ENCODE data around the gene CHRD.

CHRD gene

DNA sequence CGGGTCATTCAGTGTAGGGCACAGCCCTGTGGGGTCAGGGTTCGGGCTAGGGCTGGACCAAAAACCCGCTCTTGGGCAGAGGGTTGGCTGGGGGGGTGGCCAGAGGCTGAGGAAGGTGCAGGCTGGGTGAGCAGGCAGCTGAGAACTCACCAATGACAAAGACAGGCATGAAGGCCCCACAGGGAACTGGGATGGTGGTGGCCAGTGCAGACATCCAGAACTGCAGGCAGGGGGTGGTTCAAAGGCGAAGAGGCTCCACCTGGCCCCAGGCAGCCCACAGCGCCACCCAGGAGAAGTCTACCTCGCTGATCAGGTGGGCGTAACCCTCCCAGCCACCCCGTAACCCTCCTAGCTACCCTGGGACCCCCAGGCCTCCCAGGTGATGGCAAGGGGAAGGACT, 25.1 kb upstream of the CHRD start:
- Histone ChIP-seq H3K27me3 (ENCODE audit: control insufficient read depth in 1 of 2, insufficient read depth in 2 of 2, low read length in 2 of 2) (no peaks in the 10 kb centered on the region), H3K36me3 (ENCODE audit: control insufficient read depth in 2 of 2, insufficient read depth in 2 of 2, low read length in 2 of 2) (peaks cover 9 to 15% of the 10 kb centered on the region in 2 donors), H3K27ac (ENCODE audit: low read length) (no peak overlapping the region), H3K4me3 (ENCODE audit: low read length in 2 of 2) (no peak overlapping the region), H3K9ac (ENCODE audit: low read length in 2 of 2) (no peak overlapping the region), H3K4me1 (ENCODE audit: control insufficient read depth, insufficient read depth, low read length) (peaks cover 6% of the 10 kb centered on the region), H3K9me3 (ENCODE audit: control insufficient read depth in 2 of 2, low read length in 2 of 2) (no peaks in the 10 kb centered on the region)

DNA sequence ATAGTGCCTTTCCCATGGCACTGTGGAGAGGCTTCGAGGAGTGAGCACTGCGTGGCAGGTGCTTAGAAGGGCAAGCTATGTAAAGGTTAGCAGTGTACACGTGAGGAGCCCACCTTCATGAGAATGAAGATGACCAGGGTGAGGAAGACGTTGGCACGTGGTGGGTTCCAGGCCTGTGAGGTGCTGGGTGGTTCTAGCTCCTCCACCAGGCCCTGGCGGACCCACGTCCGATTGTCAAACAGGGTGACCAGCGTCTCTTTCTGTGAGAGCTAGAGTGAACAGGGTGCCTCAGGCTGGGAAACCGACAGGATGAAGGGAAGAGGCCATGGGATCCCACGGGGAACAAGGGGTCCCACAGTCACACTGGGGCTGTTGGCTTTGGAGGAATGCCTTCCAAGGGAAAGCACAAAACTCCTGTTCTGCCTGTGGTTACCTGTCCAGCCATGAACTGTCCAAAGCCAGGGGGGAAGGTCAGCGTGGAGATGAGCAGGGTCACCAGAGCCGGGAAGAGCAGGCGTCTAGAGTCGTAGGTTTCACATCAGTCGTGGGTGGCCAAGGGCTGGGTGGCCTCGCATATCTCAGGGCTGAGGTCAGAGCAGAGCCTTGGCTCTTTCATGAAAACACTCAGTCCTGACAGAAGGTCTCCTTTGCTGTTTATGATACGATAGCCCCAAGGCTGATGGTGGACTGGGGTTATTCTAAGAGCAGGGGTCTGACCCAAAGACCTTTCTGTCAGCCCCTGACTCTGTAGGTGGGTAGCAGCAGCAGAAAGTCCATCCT, 24.4 kb upstream of the CHRD start:
- H3K9ac ChIP-seq (ENCODE audit: low read length in 2 of 2), result no peak overlapping the region
- no peak overlapping the region for H3K4me3 ChIP-seq (ENCODE audit: low read length in 2 of 2)
- H3K27ac ChIP-seq (ENCODE audit: low read length), result no peak overlapping the region
- no peaks in the 10 kb centered on the region for H3K9me3 ChIP-seq (ENCODE audit: control insufficient read depth in 2 of 2, low read length in 2 of 2)
- no peaks in the 10 kb centered on the region for H3K27me3 ChIP-seq (ENCODE audit: control insufficient read depth in 1 of 2, insufficient read depth in 2 of 2, low read length in 2 of 2)
- peaks cover 9 to 15% of the 10 kb centered on the region in 2 donors for H3K36me3 ChIP-seq (ENCODE audit: control insufficient read depth in 2 of 2, insufficient read depth in 2 of 2, low read length in 2 of 2)
- H3K4me1 ChIP-seq (ENCODE audit: control insufficient read depth, insufficient read depth, low read length), result peaks cover 12% of the 10 kb centered on the region

DNA sequence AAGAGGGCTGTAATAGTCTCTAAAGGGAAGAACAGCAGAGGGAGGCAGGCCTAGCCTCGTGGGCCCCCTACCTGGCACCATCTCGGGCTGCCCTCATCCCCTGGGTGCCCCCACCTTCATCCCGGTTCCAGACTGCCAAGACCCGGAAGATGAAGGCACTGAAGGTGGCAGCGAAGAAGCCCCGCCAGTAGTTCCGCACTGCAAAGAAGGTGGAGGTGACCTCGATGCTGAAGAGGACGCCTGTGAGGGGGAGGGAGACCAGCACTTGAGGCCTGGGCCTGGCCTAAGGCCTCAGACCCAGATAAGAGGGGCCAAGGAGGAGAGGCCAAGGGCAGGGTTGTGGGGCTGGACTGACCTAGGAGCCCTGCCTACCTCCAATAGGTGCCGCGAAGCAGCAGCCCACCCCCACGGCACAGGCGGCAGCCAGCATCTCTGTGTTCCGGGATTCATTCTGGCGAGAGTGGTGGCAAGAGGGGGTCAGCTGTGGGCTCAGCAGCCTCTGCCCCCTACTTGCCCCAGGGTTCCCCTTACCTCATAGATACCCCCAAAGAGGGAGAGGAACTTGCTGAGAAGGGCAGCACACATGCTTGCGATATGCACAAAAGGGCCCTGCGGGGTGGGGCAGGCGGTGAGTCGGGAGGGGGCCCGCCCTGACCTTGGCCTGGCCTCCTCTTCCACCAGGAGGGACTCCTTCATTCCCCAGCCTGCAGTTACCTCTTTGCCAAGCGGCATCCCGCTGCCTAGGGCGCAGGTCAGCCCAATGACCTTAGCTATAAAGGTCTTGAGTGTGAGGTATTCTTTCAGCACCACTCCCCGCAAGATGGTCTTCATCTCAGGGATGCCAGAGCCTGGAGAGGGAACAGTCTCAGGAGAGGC, 22.4 kb upstream of the CHRD start:
- peaks cover 15% of the 10 kb centered on the region for H3K4me1 ChIP-seq (ENCODE audit: control insufficient read depth, insufficient read depth, low read length)
- H3K36me3 ChIP-seq (ENCODE audit: control insufficient read depth in 2 of 2, insufficient read depth in 2 of 2, low read length in 2 of 2), result peaks cover 9 to 15% of the 10 kb centered on the region in 2 donors

DNA sequence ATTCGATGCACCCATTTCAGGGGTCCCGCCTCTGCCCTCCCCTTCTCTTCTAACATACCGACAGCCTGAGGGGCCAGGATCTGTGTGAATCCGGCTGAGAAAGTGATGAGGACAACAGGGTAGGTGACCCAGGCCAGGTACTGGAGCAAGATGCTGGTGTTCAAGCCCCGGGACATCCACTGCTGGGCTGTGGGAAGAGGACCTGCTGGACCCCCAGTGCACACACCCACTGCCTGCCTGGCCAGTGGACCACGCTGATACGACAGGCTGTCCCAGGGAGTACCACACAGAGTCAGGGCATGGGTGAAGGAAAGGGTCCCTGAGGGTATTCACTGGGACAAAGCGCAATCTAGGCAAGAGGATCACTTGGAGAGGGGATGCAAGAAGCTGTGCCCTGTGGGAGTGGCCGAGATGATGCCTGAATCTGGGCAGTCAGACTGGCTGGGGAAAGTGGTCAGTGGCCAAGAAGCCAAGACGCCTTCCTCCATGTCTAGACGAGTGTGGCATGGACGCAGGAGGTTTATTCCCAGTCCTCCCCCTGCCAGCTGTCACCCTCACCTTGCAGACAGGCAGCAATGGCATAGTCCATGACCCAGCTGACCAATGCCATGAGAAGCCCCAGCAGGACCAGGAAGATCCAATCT, 21.6 kb upstream of the CHRD start:
- no peaks in the 10 kb centered on the region for H3K9me3 ChIP-seq (ENCODE audit: control insufficient read depth in 2 of 2, low read length in 2 of 2)
- no peak overlapping the region for H3K4me3 ChIP-seq (ENCODE audit: low read length in 2 of 2)
- H3K27ac ChIP-seq (ENCODE audit: low read length), result no peak overlapping the region
- H3K36me3 ChIP-seq (ENCODE audit: control insufficient read depth in 2 of 2, insufficient read depth in 2 of 2, low read length in 2 of 2), result peaks cover 9 to 15% of the 10 kb centered on the region in 2 donors
- no peaks in the 10 kb centered on the region for H3K27me3 ChIP-seq (ENCODE audit: control insufficient read depth in 1 of 2, insufficient read depth in 2 of 2, low read length in 2 of 2)
- H3K4me1 ChIP-seq (ENCODE audit: control insufficient read depth, insufficient read depth, low read length), result peaks cover 22% of the 10 kb centered on the region
- no peak overlapping the region for H3K9ac ChIP-seq (ENCODE audit: low read length in 2 of 2)

More for the DNA sequence above, 22.4 kb upstream of the CHRD start:
- Histone ChIP-seq H3K27me3 (ENCODE audit: control insufficient read depth in 1 of 2, insufficient read depth in 2 of 2, low read length in 2 of 2) (no peaks in the 10 kb centered on the region), H3K9ac (ENCODE audit: low read length in 2 of 2) (no peak overlapping the region), H3K9me3 (ENCODE audit: control insufficient read depth in 2 of 2, low read length in 2 of 2) (no peaks in the 10 kb centered on the region), H3K27ac (ENCODE audit: low read length) (no peak overlapping the region), H3K4me3 (ENCODE audit: low read length in 2 of 2) (no peak overlapping the region)

DNA sequence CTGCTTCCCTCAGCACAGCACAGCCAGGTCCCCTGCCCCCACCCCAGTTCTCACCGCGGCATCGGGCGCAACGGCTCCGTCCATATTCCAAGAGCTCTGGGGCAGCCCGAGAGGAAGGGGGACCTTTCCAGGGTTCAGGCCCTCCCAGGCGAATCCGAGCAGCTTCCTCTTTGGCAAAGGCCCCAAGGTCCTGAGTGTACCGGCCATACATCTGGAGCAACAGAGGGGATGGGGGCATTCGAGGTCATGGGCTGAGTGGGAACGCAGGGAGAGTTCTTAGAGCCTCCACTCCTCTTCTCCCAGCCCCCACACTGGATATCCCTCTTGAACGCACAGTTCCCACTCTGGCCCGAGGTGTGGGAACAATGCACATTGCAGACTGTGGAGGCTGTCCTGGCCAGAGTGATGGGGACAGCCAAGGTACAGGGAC, 20.9 kb upstream of the CHRD start:
- Histone ChIP-seq H3K4me3 (ENCODE audit: low read length in 2 of 2) (no peak overlapping the region), H3K4me1 (ENCODE audit: control insufficient read depth, insufficient read depth, low read length) (peaks cover 29% of the 10 kb centered on the region), H3K27ac (ENCODE audit: low read length) (no peak overlapping the region), H3K9ac (ENCODE audit: low read length in 2 of 2) (peak overlapping the region in 1 of 2 donors; percentile 28), H3K27me3 (ENCODE audit: control insufficient read depth in 1 of 2, insufficient read depth in 2 of 2, low read length in 2 of 2) (no peaks in the 10 kb centered on the region), H3K36me3 (ENCODE audit: control insufficient read depth in 2 of 2, insufficient read depth in 2 of 2, low read length in 2 of 2) (peaks cover 9 to 15% of the 10 kb centered on the region in 2 donors), H3K9me3 (ENCODE audit: control insufficient read depth in 2 of 2, low read length in 2 of 2) (no peaks in the 10 kb centered on the region)

DNA sequence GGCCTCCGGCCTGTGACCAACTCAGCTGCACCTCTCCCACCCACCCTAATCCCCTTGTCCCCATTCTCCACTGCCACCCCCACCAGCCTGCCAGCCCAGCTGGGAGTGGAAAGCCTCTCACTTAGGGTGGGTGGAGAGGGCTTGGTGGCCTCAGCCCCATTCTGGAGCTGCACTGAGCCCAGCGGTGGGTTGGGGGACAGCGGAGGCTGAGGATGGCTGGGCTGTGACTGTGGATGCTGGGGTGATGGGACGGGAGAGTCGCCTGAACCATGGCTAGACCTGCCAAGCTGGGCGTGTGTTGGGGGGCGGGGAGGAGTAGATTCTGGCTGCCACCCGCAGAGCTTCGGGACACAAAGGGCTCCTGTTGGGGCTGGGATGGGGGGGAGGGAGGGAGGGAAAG, 20.2 kb upstream of the CHRD start:
- H3K4me3 ChIP-seq (ENCODE audit: low read length in 2 of 2), result no peak overlapping the region
- H3K9me3 ChIP-seq (ENCODE audit: control insufficient read depth in 2 of 2, low read length in 2 of 2), result no peaks in the 10 kb centered on the region
- H3K9ac ChIP-seq (ENCODE audit: low read length in 2 of 2), result no peak overlapping the region
- no peaks in the 10 kb centered on the region for H3K27me3 ChIP-seq (ENCODE audit: control insufficient read depth in 1 of 2, insufficient read depth in 2 of 2, low read length in 2 of 2)
- peaks cover 32% of the 10 kb centered on the region for H3K4me1 ChIP-seq (ENCODE audit: control insufficient read depth, insufficient read depth, low read length)
- peaks cover 9 to 15% of the 10 kb centered on the region in 2 donors for H3K36me3 ChIP-seq (ENCODE audit: control insufficient read depth in 2 of 2, insufficient read depth in 2 of 2, low read length in 2 of 2)
- no peak overlapping the region for H3K27ac ChIP-seq (ENCODE audit: low read length)

DNA sequence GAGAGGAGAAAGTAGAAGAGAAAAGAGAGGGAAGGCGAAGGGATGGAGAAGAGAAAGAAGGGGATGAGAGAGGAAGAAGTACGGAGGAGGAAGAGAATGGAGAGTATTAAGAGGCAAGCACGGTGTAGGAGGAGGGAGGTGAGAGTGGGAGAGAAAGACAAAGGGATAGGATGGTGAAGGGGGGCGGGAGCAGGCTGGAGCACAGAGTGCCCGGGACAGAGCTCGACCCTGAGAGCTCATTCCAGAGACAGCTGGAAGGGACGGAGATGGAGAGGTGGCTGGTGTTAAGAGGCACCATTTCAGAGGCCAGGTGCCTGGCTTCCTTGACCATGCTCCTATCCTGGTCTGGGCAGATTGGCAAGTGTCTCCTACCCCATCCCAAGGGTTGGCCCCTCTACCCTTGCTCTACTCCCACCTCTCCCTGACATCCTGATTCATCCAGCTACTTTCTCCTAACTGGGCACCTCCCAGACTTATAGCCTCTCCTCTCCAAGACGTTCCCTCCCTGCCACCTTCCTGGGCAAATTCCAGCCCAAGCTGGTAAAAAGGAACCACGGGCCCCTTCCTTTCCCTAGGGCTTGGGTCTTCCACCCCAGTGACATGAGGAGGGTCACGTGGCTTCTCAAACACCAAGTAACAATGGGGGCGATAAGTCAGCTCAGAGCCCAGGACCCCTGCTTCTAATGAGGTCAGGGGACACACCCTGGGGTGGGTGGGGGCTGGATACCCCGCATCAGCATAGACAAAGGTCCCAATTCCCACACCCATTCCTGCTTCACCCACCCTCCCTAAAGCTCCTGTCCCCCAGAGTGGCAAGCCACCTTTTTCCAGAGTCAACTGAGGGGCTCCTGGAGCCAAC, 19.6 kb upstream of the CHRD start:
- Histone ChIP-seq H3K9ac (ENCODE audit: low read length in 2 of 2) (peak overlapping the region; percentile 75 to 90), H3K4me3 (ENCODE audit: low read length in 2 of 2) (peak overlapping the region; percentile 83 to 88), H3K27me3 (ENCODE audit: control insufficient read depth in 1 of 2, insufficient read depth in 2 of 2, low read length in 2 of 2) (no peaks in the 10 kb centered on the region), H3K36me3 (ENCODE audit: control insufficient read depth in 2 of 2, insufficient read depth in 2 of 2, low read length in 2 of 2) (peaks cover 6 to 21% of the 10 kb centered on the region in 2 donors), H3K9me3 (ENCODE audit: control insufficient read depth in 2 of 2, low read length in 2 of 2) (no peaks in the 10 kb centered on the region), H3K4me1 (ENCODE audit: control insufficient read depth, insufficient read depth, low read length) (peaks cover 32% of the 10 kb centered on the region), H3K27ac (ENCODE audit: low read length) (peak overlapping the region; percentile 62)

DNA sequence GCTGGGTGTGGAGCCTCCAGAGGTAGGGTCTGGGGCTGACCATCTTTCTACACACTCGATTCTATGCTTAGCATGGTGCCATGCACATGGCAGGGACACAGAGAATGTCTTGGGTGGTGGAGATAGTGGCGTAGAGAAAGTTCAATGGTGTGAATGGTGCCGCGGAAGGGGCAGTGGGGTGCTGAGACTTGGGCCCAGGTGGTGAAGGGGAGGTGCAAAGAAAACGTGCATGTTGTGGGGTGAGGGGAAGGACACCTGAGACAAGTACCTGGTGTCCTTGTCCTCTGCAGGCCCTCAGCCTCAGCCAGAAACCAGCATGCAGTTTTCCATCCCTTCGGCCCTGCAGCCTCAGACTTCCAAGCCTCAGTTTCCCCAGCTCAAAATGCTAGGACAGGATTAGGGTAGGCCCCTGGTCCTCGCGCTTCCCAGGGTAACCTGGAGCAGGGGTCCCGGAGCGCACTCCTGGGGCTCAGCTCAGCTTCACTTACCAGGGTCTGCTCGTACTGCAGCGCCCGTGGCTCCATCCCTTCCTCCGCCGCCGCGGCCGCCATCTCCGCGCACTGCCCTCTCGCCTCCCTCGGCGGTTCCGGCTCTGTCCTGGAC, 18.8 kb upstream of the CHRD start:
- Histone ChIP-seq H3K9ac (ENCODE audit: low read length in 2 of 2) (peak overlapping the region; percentile 75 to 90), H3K27ac (ENCODE audit: low read length) (peak overlapping the region; percentile 62), H3K4me1 (ENCODE audit: control insufficient read depth, insufficient read depth, low read length) (peaks cover 32% of the 10 kb centered on the region), H3K4me3 (ENCODE audit: low read length in 2 of 2) (peak overlapping the region; percentile 83 to 88), H3K9me3 (ENCODE audit: control insufficient read depth in 2 of 2, low read length in 2 of 2) (no peaks in the 10 kb centered on the region), H3K36me3 (ENCODE audit: control insufficient read depth in 2 of 2, insufficient read depth in 2 of 2, low read length in 2 of 2) (peaks cover 3 to 19% of the 10 kb centered on the region in 2 donors), H3K27me3 (ENCODE audit: control insufficient read depth in 1 of 2, insufficient read depth in 2 of 2, low read length in 2 of 2) (no peaks in the 10 kb centered on the region)

DNA sequence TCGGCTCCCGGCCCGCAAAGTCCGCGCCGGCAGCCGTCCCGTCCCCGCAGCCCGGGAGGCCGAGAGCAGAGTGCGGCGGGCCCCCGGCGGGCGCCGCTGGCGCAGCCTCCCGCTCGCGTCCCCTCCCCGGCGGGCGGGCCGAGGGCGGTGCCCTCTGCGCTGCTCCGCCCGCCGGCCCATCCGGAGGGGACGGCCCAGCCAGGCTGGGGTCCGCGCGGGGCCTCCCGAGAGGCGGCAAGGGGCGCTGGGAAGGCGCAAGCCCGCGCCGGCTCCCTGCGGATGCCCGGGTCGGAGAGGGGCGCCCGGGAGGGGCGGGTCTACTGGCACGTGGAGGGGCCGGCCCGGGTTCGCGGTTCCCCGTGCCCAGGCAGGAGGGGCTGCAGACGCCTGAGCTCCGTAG, 18.3 kb upstream of the CHRD start, which contains the start of the genes CLCN2 and POLR2H:
Gene CLCN2 (minus strand): TSS at position 74 of the 400 bp plus-strand sequence. CDS start 126 bp downstream, outside the sequence.
Gene POLR2H (plus strand): TSS at position 179 of the 400 bp plus-strand sequence. CDS start 1,783 bp downstream, outside the sequence.
- no peaks in the 10 kb centered on the region for H3K27me3 ChIP-seq (ENCODE audit: control insufficient read depth in 1 of 2, insufficient read depth in 2 of 2, low read length in 2 of 2)
- peak within 1 kb of the TSS; percentile 98 for H3K27ac ChIP-seq (ENCODE audit: low read length)
- peaks cover 32% of the 10 kb centered on the region for H3K4me1 ChIP-seq (ENCODE audit: control insufficient read depth, insufficient read depth, low read length)
- peak within 1 kb of the TSS; percentile 83 to 88 for H3K4me3 ChIP-seq (ENCODE audit: low read length in 2 of 2)
- peak within 1 kb of the TSS; percentile 90 to 96 for H3K9ac ChIP-seq (ENCODE audit: low read length in 2 of 2)
- H3K9me3 ChIP-seq (ENCODE audit: control insufficient read depth in 2 of 2, low read length in 2 of 2), result no peaks in the 10 kb centered on the region
- peaks cover 3 to 20% of the 10 kb centered on the region in 2 donors for H3K36me3 ChIP-seq (ENCODE audit: control insufficient read depth in 2 of 2, insufficient read depth in 2 of 2, low read length in 2 of 2)
